Measurements from ENCODE around the gene MDN1. TPM values are rescaled to one million over a fixed set of nuclear protein-coding genes. Genes with fewer than 3 reads are reported as not detected.

The MDN1 gene
- total RNA-seq, 1 experiment from 2014 or later, result 117 TPM

DNA sequence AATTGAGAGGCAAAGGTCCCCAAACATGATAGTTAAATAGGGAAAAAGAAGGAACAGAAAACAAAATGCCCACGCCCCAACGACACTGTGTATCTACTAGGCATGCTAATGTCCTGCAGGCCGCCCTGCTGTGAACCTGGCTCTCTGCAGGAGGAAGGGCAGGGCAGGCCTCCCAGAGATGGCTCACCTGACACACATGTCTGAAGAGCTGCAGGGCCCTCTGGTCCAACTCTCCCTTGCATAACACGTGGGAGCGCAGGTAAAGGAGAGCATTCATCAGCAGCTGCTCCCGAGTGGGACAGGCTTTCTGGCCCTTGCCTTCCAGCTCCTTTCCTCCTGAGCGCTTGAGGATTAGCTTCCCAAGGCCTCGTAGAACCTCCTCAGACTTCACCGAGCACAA, 127.3 kb downstream of the MDN1 start:
- Histone ChIP-seq H3K27me3 (ENCODE audit: insufficient read depth, low read length) (no peaks in the 10 kb centered on the region), H2AFZ (ENCODE audit: low read length) (no peak overlapping the region), H2BK12ac (ENCODE audit: insufficient read length, low read depth, low read length) (no peak overlapping the region), H3K79me1 (ENCODE audit: insufficient read depth, low read depth, low read length, poor library complexity, severe bottlenecking) (no peaks in the 10 kb centered on the region), H4K91ac (ENCODE audit: insufficient read length, low read depth, low read length) (no peak overlapping the region), H3K56ac (ENCODE audit: insufficient read length, low read depth, low read length) (no peak overlapping the region), H4K5ac (ENCODE audit: insufficient read length, low read depth, low read length) (no peak overlapping the region), H4K20me1 (ENCODE audit: control insufficient read depth, insufficient read depth, insufficient read length) (no peaks in the 10 kb centered on the region), H3K23me2 (ENCODE audit: insufficient read length, low read depth, low read length, poor library complexity, severe bottlenecking) (no peaks in the 10 kb centered on the region), H2BK15ac (ENCODE audit: low read depth, low read length) (no peak overlapping the region), H3K14ac (ENCODE audit: insufficient read depth, low read length) (no peak overlapping the region), H3T11ph (ENCODE audit: low read length) (no peak overlapping the region), H3K4me2 (ENCODE audit: insufficient read depth, insufficient read length, low read length) (no peak overlapping the region), H3K4me1 (ENCODE audit: insufficient read depth, low read length) (peaks cover 10% of the 10 kb centered on the region), H4K8ac (replicated peaks; ENCODE audit: insufficient read length, low read depth, low read length) (no peak overlapping the region), H3K9ac (ENCODE audit: extremely low read depth, insufficient read length, low read length) (no peak overlapping the region), H2AK5ac (ENCODE audit: insufficient read length, low read length) (no peak overlapping the region), H3K9me3 (ENCODE audit: control insufficient read depth, low read depth, low read length) (no peaks in the 10 kb centered on the region), H3K23ac (ENCODE audit: insufficient read length, low read depth, low read length) (no peak overlapping the region), H3K18ac (ENCODE audit: insufficient read length, low read depth, low read length) (no peak overlapping the region), H2BK20ac (ENCODE audit: low read depth, low read length, poor library complexity, severe bottlenecking) (no peak overlapping the region), H3K79me2 (ENCODE audit: insufficient read depth, low read length) (no peaks in the 10 kb centered on the region), H3K27ac (ENCODE audit: insufficient read length, low read depth, low read length) (peak overlapping the region; percentile 10), H2BK5ac (ENCODE audit: insufficient read length, low read length) (no peak overlapping the region), H3K4ac (ENCODE audit: low read depth, low read length) (no peak overlapping the region), H2BK120ac (ENCODE audit: low read depth, low read length, poor library complexity, severe bottlenecking) (no peak overlapping the region)
- H3K4me1 Mint-ChIP-seq, result peaks cover 50 to 55% of the 10 kb centered on the region in 2 experiments
- TF ChIP-seq CTCF (conservative IDR thresholded peaks at IDR 0.05), result no peak
- H3K4me3 Mint-ChIP-seq, result no peak overlapping the region; a peak in 1 of 5 replicates
- H3K27me3 Mint-ChIP-seq (ENCODE audit: low read depth), result no peaks in the 10 kb centered on the region
- H3K9me3 Mint-ChIP-seq, result no peaks in the 10 kb centered on the region
- peak; percentile 52 for DNase-seq
- no CpG with 5 or more reads among the region's 9 CpGs for WGBS (ENCODE audit: extremely low coverage, insufficient read length, low lambda C conversion rate)
- peak overlapping the region; percentile 63 to 93 (median 73); a peak in 5 of 7 replicates for H3K27ac Mint-ChIP-seq
- H3K36me3 Mint-ChIP-seq (ENCODE audit: insufficient read depth in 1 of 3, low read depth in 3 of 3), result peaks cover 65 to 97% (median 75%) of the 10 kb centered on the region in 3 experiments
